Activated CD4-positive, alpha-beta T cell treated with anti-CD3 and anti-CD28 coated beads for 48 hours (primary cell): ENCODE measurements around the gene PSME2.

ENCODE experiments used
- DNase-seq: peaks from one replicate; pipeline ENCODE4 v3.0.0-alpha.2; 2020

The PSME2 gene

GRCh38 chr14:24179294-24179960, 33.0 kb upstream of the PSME2 start:
- no peak for DNase-seq

GRCh38 chr14:24178399-24179178, 32.2 kb upstream of the PSME2 start:
- no peak for DNase-seq

- no peak for DNase-seq
These were observed 31.5 kb upstream of the PSME2 start for GRCh38 chr14:24177891-24178290.

GRCh38 chr14:24177041-24177825, 30.8 kb upstream of the PSME2 start:
- no peak for DNase-seq

- no peak for DNase-seq
These were observed 30.2 kb upstream of the PSME2 start for GRCh38 chr14:24176599-24176998.

GRCh38 chr14:24172871-24173281, 26.5 kb upstream of the PSME2 start:
- no peak for DNase-seq

GRCh38 chr14:24172261-24172860, 26.0 kb upstream of the PSME2 start:
- no peak for DNase-seq

GRCh38 chr14:24171422-24172260, 25.2 kb upstream of the PSME2 start, which contains the start of gene REC8:
REC8 (plus strand) TSS chr14:24172080; CDS start chr14:24172553, 473 bp downstream.
- peak; percentile 80 for DNase-seq

GRCh38 chr14:24167469-24168114, 21.2 kb upstream of the PSME2 start:
- DNase-seq: no peak

- DNase-seq: no peak
These were observed 19.4 kb upstream of the PSME2 start for GRCh38 chr14:24165785-24166184.

GRCh38 chr14:24164518-24164991, 18.1 kb upstream of the PSME2 start:
- no peak for DNase-seq

- peak; percentile 52 for DNase-seq
These were observed 15.7 kb upstream of the PSME2 start for GRCh38 chr14:24162093-24162492.

GRCh38 chr14:24160850-24161804, 14.7 kb upstream of the PSME2 start, which contains the start of gene IRF9:
IRF9 (plus strand) TSS chr14:24161265; CDS start chr14:24162145, 880 bp downstream.
- DNase-seq: peak; percentile 98

- DNase-seq: no peak
These were observed 14.1 kb upstream of the PSME2 start for GRCh38 chr14:24160499-24160849.

- DNase-seq: no peak
These were observed 13.5 kb upstream of the PSME2 start for GRCh38 chr14:24159777-24160498.

GRCh38 chr14:24157331-24157730, 10.9 kb upstream of the PSME2 start:
- no peak for DNase-seq

- DNase-seq: no peak
These were observed 10.4 kb upstream of the PSME2 start for GRCh38 chr14:24156840-24157239.

- DNase-seq: no peak
These were observed 8.7 kb upstream of the PSME2 start for GRCh38 chr14:24155100-24155499.

GRCh38 chr14:24151404-24152080, 5.1 kb upstream of the PSME2 start:
- no peak for DNase-seq
